Upper lobe of left lung (tissue), 4 donors: Measurements from ENCODE around the gene CFAP57.

Experiments used
- EP300 ChIP-seq, 4 donors: sonication (generic); formaldehyde crosslinking; IDR thresholded peaks; one replicate each; pipeline ENCODE4 v1.5.1; 2017; ENCODE audit warnings: antibody characterized with exemption in 4 of 4, control low read depth in 2 of 4
- TF ChIP-seq, protein P1 (sequence below), 6 experiments: fragments of 450-650 bp in 4 of 6; fragments of 200-600 bp in 2 of 6; sonication (generic) in 2 of 6; IDR thresholded peaks; one replicate each; pipeline ENCODE4 v1.5.1; 2016 to 2019; ENCODE audit warnings: antibody characterized with exemption in 6 of 6

DNA sequence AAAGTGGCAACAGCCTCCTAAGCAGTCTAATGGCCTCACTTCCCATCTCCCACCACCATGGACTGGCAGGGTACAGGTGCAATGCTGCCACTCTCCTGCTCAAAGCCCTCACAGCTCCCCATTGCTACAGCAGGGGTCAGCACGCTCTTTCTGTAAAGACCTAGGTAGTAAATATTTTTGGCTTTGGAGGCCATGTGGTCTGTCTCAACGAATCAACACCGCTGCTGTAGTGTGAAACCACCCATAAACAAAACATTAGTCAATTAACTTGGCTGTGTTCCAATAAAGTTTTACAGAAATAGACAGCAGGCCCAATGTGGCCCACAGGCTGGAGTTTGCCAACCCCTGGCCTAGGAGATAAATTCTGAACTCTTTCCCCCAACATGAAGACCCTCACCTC is 53.0 kb downstream of the CFAP57 start:
- TF ChIP-seq EP300 (IDR thresholded peaks at IDR 0.05): no peak
- TF ChIP-seq, protein P1, sequence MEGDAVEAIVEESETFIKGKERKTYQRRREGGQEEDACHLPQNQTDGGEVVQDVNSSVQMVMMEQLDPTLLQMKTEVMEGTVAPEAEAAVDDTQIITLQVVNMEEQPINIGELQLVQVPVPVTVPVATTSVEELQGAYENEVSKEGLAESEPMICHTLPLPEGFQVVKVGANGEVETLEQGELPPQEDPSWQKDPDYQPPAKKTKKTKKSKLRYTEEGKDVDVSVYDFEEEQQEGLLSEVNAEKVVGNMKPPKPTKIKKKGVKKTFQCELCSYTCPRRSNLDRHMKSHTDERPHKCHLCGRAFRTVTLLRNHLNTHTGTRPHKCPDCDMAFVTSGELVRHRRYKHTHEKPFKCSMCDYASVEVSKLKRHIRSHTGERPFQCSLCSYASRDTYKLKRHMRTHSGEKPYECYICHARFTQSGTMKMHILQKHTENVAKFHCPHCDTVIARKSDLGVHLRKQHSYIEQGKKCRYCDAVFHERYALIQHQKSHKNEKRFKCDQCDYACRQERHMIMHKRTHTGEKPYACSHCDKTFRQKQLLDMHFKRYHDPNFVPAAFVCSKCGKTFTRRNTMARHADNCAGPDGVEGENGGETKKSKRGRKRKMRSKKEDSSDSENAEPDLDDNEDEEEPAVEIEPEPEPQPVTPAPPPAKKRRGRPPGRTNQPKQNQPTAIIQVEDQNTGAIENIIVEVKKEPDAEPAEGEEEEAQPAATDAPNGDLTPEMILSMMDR (IDR thresholded peaks at IDR 0.05): no peak
